ENCODE data around the gene SPTAN1.

SPTAN1 gene

GRCh38 chr9:128619779-128620178, 67.4 kb downstream of the SPTAN1 start:
- no peak for DNase-seq (ENCODE audit: extremely low read depth, insufficient read length)
- no peaks in the 10 kb centered on the region for H3K27me3 ChIP-seq (replicated peaks; ENCODE audit: control insufficient read depth, insufficient read depth, low read length)
- no peak overlapping the region for H3K4me3 ChIP-seq (replicated peaks; ENCODE audit: low read depth, low read length)
- H3K36me3 ChIP-seq (ENCODE audit: control insufficient read depth, insufficient read depth, low read length), result peaks cover 35% of the 10 kb centered on the region
- no peak for TF ChIP-seq CTCF (IDR thresholded peaks at IDR 0.05; ENCODE audit: insufficient read depth, low read length, poor library complexity, severe bottlenecking)

- Histone ChIP-seq H3K27me3 (replicated peaks; ENCODE audit: control insufficient read depth, insufficient read depth, low read length) (no peaks in the 10 kb centered on the region), H3K4me3 (replicated peaks; ENCODE audit: low read depth, low read length) (no peak overlapping the region), H3K36me3 (ENCODE audit: control insufficient read depth, insufficient read depth, low read length) (peaks cover 45% of the 10 kb centered on the region)
- no peak for DNase-seq (ENCODE audit: extremely low read depth, insufficient read length)
- TF ChIP-seq CTCF (IDR thresholded peaks at IDR 0.05; ENCODE audit: insufficient read depth, low read length, poor library complexity, severe bottlenecking), result no peak
Observed at GRCh38 chr9:128621730-128622455, 69.5 kb downstream of the SPTAN1 start.

- Histone ChIP-seq H3K36me3 (ENCODE audit: control insufficient read depth, insufficient read depth, low read length) (peaks cover 45% of the 10 kb centered on the region), H3K4me3 (replicated peaks; ENCODE audit: low read depth, low read length) (no peak overlapping the region), H3K27me3 (replicated peaks; ENCODE audit: control insufficient read depth, insufficient read depth, low read length) (no peaks in the 10 kb centered on the region)
- TF ChIP-seq CTCF (IDR thresholded peaks at IDR 0.05; ENCODE audit: insufficient read depth, low read length, poor library complexity, severe bottlenecking), result no peak
- DNase-seq (ENCODE audit: extremely low read depth, insufficient read length), result no peak
Observed at GRCh38 chr9:128624566-128624965, 72.2 kb downstream of the SPTAN1 start.

GRCh38 chr9:128625391-128626146, 73.2 kb downstream of the SPTAN1 start:
- no peak for TF ChIP-seq CTCF (IDR thresholded peaks at IDR 0.05; ENCODE audit: insufficient read depth, low read length, poor library complexity, severe bottlenecking)
- DNase-seq (ENCODE audit: extremely low read depth, insufficient read length), result no peak
- H3K27me3 ChIP-seq (replicated peaks; ENCODE audit: control insufficient read depth, insufficient read depth, low read length), result no peaks in the 10 kb centered on the region
- H3K36me3 ChIP-seq (ENCODE audit: control insufficient read depth, insufficient read depth, low read length), result peaks cover 49% of the 10 kb centered on the region
- no peak overlapping the region for H3K4me3 ChIP-seq (replicated peaks; ENCODE audit: low read depth, low read length)

GRCh38 chr9:128626181-128626580, 73.8 kb downstream of the SPTAN1 start:
- DNase-seq (ENCODE audit: extremely low read depth, insufficient read length), result no peak
- H3K36me3 ChIP-seq (ENCODE audit: control insufficient read depth, insufficient read depth, low read length), result peaks cover 44% of the 10 kb centered on the region
- H3K4me3 ChIP-seq (replicated peaks; ENCODE audit: low read depth, low read length), result no peak overlapping the region
- TF ChIP-seq CTCF (IDR thresholded peaks at IDR 0.05; ENCODE audit: insufficient read depth, low read length, poor library complexity, severe bottlenecking), result no peak
- no peaks in the 10 kb centered on the region for H3K27me3 ChIP-seq (replicated peaks; ENCODE audit: control insufficient read depth, insufficient read depth, low read length)

All from GM06990 (cell line).